ENCODE data around the gene GALNT7.

The GALNT7 gene

DNA sequence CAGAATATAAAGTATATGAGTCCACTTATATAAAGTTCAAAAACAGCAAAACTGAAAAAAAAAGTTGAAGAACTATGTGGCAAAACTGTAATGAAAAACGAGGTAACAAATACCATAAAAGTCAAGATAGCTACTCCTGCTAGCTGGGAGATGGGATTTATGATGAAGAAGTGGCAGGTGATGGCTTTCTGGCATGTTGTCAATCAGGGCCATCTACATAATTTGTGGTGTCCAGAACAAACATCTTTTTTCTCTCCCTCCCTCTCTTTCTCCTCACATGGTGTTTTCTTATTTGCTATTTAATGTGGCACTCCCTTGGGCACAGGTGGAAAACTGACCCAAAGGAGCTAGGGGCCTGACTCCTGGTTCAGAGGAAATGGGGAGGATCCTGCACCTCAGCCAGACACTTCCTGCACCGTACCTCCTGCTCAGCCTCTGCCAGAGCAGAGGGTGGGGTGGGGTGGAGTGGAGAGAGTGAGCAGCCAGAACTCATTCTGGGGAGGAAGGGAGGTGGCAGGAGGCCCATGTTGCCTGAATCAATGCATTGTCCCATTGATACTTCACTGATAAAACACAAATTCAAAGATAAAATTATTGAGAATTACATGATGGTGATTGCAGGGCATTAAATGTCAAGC lies 196.9 kb downstream of the GALNT7 start:
- no peak for DNase-seq

DNA sequence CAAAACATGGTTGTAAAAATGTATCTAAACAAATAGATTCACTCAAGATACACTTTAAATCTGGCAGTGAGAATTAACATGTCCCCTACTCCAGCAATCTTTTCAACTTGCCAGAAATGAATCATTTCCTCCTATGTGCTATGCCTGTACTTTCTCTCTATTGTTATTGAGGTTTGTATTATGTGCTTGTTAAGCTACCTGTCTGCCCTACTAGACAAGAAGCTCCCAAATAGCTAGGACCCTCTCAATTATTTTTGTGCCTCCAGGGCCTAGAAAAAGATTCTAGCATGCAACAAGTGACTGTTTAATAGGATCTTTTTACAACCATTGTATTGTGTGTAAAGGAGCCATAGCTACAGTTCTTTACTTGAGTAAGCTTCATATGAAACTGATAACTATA lies 198.7 kb downstream of the GALNT7 start:
- DNase-seq = peak; percentile 25

DNA sequence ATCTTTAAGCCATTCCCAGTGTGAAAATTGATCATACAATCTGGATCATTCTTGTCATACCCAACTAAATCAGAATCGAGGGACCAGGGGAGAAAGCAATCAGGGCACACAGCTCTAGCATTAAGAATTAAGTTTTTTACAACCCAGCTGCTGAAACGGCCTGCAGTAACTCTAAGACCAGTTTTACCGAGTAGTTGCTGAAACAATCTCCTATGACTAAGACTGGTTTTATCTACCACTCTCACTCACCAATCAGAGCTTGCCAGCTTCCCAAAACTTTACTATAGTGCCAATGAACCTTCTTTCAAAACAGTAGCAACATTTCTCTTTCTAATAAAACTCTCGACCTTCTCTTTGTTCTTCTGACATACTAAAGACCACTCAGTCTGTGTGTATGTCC lies 199.3 kb downstream of the GALNT7 start:
- peak; percentile 80 for DNase-seq

DNA sequence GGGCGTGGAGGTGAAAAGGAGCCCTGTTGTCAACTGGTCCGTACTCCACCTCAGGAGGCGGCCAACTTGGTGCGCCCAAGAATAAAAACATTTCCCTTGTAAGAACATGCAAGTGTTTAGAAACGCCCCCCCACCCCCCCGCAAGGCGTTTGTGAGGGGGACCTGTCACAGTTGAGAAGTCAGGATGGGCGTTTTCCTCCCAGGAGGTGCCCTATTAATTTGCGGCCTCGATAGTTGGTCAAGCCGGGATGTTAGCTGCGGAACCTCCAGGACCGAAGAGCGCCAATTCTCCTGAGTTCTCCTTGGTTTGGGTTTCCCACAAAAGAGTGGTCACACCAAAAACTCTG lies 201.5 kb downstream of the GALNT7 start:
- DNase-seq = no peak

DNA sequence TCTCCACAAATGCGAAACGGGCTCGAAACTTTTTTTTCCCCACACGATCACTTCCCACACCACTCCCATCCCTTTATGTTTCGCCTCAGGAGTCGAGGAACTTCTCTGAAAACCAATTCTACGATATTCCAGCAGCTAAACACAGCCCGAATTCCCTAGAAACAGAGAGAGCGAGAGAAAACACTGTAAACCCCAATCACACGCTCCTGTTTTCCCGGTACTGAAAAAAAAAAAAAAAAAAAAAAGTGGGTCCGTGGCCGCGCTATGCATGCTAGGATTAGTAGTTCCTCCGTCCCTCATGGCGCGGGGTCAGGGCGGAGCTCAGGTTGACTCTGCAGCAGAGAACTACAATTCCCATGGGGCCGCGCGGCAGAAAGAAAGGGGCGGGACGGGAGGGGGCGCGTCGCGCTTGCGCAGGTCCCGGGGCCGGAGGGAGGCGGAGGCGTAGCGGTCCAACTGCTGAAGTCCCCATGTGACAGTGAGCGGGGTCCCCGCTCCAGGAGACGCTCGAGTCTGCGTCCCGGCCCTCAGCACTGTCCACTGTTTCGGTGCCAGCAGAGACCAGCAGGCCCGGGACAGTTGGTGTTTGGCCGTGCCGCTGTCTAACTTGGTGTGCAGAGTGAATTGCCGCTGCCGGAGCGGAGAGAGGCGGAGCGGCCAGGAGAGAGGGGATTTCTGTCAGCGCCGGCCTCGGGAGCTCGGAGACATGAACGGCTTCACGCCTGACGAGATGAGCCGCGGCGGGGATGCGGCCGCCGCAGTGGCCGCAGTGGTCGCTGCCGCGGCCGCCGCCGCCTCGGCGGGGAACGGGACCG lies 202.1 kb downstream of the GALNT7 start, which contains the start of gene SAP30:
Gene SAP30 (plus strand): TSS at position 478 of the 815 bp plus-strand sequence. CDS start 229 bp downstream, at position 707.
- DNase-seq = peak; percentile 99

DNA sequence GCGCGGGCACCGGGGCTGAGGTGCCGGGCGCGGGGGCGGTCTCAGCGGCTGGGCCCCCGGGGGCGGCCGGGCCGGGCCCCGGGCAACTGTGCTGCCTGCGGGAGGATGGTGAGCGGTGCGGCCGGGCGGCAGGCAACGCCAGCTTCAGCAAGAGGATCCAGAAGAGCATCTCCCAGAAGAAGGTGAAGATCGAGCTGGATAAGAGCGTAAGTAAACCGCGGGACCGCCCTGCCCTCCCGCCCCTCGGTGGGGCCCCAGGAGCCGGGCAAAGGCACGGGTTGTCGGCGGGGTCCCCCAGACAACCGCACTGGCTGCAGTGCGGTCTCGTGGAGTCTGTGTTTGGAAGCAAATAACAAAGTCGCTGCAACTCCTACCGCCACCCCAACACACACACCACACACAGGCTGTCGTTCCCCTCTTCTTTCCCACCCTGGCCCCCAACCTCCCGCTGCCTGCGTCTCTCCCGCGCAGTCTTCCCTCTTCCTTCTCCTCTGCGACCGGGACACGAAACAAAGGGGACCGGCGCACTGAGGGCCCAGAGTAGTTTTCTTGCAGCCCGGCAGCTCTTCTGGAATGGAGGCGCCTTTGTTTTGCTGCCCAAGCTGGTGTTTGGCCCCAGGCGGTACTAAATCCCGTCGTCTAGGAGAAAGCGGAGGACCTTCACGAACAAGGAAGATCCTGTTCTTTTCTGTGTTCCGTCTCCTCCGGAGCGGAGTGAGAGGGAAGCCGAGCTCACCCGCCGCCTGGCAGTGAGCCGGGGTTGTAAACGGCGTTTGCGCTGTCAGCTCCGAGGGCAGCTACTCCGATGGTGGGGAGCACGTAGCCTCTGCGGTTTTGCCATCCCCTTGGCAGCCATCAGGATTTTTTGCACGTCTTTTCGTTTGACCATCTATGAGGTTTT lies 202.9 kb downstream of the GALNT7 start:
- peak; percentile 80 for DNase-seq
